HG02610 (cell line): Measurements from ENCODE around the gene OSTM1.

Experiments
- ATAC-seq: cut with Tn5 transposase; IDR thresholded peaks from one replicate; pipeline ENCODE4 v1.9.1; 2021; ENCODE audit warnings: mild to moderate bottlenecking, moderate library complexity; ENCODE audit not compliant: unreplicated experiment

OSTM1 gene

GRCh38 chr6:108074359-108075144, at the start of gene OSTM1:
Gene OSTM1, minus strand, starts transcription at chr6:108074741. Its CDS starts 90 bp downstream, at chr6:108074651.
- ATAC-seq: peak; percentile 95

- ATAC-seq: no peak
Measured at GRCh38 chr6:108123946-108124345, 49.4 kb upstream of the OSTM1 start.

- ATAC-seq: no peak
Measured at GRCh38 chr6:108123481-108123929, 49.0 kb upstream of the OSTM1 start.

- no peak for ATAC-seq
Measured at GRCh38 chr6:108121612-108122011, 47.1 kb upstream of the OSTM1 start.

- no peak for ATAC-seq
Measured at GRCh38 chr6:108120311-108120710, 45.8 kb upstream of the OSTM1 start.

- no peak for ATAC-seq
Measured at GRCh38 chr6:108119769-108120141, 45.2 kb upstream of the OSTM1 start.

- ATAC-seq: no peak
Measured at GRCh38 chr6:108118810-108119768, 44.5 kb upstream of the OSTM1 start.

GRCh38 chr6:108118359-108118724, 43.8 kb upstream of the OSTM1 start:
- no peak for ATAC-seq

GRCh38 chr6:108117427-108118358, 43.2 kb upstream of the OSTM1 start:
- ATAC-seq: no peak

- no peak for ATAC-seq
Measured at GRCh38 chr6:108116546-108117426, 42.2 kb upstream of the OSTM1 start.

GRCh38 chr6:108115598-108116058, 41.1 kb upstream of the OSTM1 start:
- no peak for ATAC-seq

- no peak for ATAC-seq
Measured at GRCh38 chr6:108114841-108115597, 40.5 kb upstream of the OSTM1 start.

GRCh38 chr6:108113557-108114519, 39.3 kb upstream of the OSTM1 start:
- no peak for ATAC-seq

GRCh38 chr6:108108374-108108773, 33.8 kb upstream of the OSTM1 start:
- ATAC-seq: no peak

- ATAC-seq: no peak
Measured at GRCh38 chr6:108107102-108107501, 32.6 kb upstream of the OSTM1 start.

- no peak for ATAC-seq
Measured at GRCh38 chr6:108106694-108107093, 32.2 kb upstream of the OSTM1 start.

- ATAC-seq: no peak
Measured at GRCh38 chr6:108106261-108106660, 31.7 kb upstream of the OSTM1 start.

GRCh38 chr6:108105571-108105970, 31.0 kb upstream of the OSTM1 start:
- ATAC-seq: no peak
